Measurements from ENCODE around the gene CAPN9. TPM values are rescaled to one million over a fixed set of nuclear protein-coding genes. Genes with fewer than 3 reads are reported as not detected.

CAPN9 gene
- total RNA-seq, 1 donor from 2014 or later: 26.6 TPM

DNA sequence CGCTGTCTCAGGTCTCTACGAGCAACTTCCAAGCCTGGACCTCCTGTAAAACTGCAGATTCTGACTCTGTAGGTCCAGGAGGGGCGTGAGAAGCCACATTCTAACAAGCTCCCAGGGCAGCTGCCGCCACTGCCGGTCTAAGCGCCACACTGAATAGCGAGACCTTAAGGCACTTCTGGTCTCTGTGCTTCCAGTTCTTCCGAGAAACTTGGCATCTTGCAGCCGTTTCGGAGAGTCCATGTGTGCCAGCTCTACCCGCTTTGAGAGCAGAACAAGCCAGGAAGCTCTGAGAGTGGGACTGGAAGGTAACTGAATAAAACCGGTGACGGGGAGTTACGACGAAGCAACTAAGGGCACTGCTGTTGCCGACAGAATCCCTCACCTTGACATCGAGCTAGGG, 45.8 kb upstream of the CAPN9 start:
- TF ChIP-seq, protein P1, sequence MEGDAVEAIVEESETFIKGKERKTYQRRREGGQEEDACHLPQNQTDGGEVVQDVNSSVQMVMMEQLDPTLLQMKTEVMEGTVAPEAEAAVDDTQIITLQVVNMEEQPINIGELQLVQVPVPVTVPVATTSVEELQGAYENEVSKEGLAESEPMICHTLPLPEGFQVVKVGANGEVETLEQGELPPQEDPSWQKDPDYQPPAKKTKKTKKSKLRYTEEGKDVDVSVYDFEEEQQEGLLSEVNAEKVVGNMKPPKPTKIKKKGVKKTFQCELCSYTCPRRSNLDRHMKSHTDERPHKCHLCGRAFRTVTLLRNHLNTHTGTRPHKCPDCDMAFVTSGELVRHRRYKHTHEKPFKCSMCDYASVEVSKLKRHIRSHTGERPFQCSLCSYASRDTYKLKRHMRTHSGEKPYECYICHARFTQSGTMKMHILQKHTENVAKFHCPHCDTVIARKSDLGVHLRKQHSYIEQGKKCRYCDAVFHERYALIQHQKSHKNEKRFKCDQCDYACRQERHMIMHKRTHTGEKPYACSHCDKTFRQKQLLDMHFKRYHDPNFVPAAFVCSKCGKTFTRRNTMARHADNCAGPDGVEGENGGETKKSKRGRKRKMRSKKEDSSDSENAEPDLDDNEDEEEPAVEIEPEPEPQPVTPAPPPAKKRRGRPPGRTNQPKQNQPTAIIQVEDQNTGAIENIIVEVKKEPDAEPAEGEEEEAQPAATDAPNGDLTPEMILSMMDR (IDR thresholded peaks at IDR 0.05): no peak
- intact Hi-C loops (cut with DNase I): no loop called here
- no peaks in the 10 kb centered on the region for H3K4me1 ChIP-seq
- H3K4me3 ChIP-seq: no peak overlapping the region
- no peaks in the 10 kb centered on the region for H3K36me3 ChIP-seq
- no peak overlapping the region for H3K27ac ChIP-seq
- H3K9me3 ChIP-seq: no peaks in the 10 kb centered on the region
- no peak for DNase-seq
- ATAC-seq: no peak
- no peaks in the 10 kb centered on the region for H3K27me3 ChIP-seq (ENCODE audit: low read depth)

DNA sequence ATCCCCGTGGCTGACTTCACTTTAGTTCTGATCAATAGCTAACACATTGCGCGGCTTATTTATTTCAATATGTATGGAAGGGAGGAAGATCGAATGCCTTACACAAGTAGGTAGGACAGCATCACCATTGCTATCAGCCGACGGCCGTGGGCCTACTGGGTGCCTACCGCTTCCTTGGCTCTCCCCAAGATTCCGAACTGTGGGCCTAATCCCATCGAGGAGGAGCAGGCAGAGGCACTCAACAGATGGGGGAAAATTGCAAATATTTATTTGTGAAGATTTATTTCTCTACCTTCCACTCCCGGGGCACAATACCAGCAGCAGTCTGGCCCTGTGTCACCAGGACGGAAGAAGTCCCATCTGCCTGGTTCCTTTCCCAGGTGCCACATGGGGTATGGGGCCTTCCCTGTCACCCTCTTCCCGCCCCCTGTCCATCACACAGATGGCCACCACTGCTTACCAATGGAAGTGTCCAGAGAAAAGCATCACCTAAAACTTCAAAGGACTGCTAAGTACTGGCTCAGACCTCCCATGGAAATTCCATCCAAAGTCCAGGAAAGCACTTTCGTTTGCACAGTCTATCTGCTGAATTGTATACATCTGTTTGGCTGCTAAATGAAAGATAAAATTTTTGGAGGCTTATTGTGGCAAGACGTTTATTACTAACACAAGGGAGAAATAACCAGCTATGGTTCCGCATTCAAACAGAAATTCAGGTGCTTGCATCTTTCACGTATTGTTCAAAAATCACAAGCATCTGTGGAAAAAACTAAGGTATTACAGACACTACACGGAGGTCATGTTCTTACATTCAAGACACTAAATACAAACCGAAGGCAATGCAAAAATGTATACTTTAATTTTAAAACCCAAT, 45.1 kb upstream of the CAPN9 start:
- TF ChIP-seq, protein P1 (IDR thresholded peaks at IDR 0.05): no peak
- H3K4me1 ChIP-seq: no peaks in the 10 kb centered on the region
- no peak for ATAC-seq
- no peak overlapping the region for H3K4me3 ChIP-seq
- no peak overlapping the region for H3K27ac ChIP-seq
- intact Hi-C loops (cut with DNase I): no loop called here
- DNase-seq: no peak
- H3K9me3 ChIP-seq: no peaks in the 10 kb centered on the region
- no peaks in the 10 kb centered on the region for H3K27me3 ChIP-seq (ENCODE audit: low read depth)
- H3K36me3 ChIP-seq: no peaks in the 10 kb centered on the region

DNA sequence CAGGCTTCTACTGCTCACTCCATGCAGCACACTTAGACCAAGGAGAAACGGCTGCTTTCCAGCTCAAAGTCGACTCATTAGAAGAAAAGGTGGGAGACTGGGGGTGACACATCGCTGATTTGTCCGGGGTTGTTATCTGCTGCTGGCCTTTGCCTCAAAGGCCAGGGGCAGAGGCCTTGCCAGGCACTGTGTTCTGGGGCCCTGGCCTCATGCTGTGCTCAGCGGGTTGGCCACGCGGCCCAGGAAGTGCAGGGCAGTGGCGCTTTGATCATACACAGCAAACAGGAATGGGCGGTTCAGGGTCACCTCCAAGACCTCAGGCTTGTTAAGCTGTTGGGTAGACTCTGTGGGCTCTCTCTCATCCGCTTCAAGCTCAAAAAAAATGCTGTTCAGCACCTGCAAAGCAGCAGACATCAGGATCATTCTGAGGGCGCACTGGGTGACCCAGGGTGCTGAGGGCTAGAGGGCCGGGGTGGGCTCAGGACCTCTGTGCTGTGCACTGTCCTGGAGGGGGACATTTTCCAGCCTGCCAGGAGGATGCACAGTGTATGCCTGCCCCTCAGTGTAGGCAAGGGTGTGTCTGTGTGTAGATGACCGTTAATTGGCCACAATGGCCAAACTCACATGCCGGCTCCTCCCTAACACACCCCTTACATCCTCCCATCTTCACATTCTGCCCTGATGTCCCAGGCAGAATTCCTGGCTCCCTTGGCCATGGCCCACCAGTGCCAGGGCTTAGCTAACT, 44.1 kb upstream of the CAPN9 start:
- no peak overlapping the region for H3K4me3 ChIP-seq
- no peaks in the 10 kb centered on the region for H3K36me3 ChIP-seq
- no peaks in the 10 kb centered on the region for H3K27me3 ChIP-seq (ENCODE audit: low read depth)
- DNase-seq (no peak), ATAC-seq (peak in 1 of 2 donors; percentile 34)
- TF ChIP-seq, protein P1 (IDR thresholded peaks at IDR 0.05): no peak
- H3K4me1 ChIP-seq: no peaks in the 10 kb centered on the region
- H3K9me3 ChIP-seq: no peaks in the 10 kb centered on the region
- no peak overlapping the region for H3K27ac ChIP-seq
- intact Hi-C loops (cut with DNase I): no loop called here

DNA sequence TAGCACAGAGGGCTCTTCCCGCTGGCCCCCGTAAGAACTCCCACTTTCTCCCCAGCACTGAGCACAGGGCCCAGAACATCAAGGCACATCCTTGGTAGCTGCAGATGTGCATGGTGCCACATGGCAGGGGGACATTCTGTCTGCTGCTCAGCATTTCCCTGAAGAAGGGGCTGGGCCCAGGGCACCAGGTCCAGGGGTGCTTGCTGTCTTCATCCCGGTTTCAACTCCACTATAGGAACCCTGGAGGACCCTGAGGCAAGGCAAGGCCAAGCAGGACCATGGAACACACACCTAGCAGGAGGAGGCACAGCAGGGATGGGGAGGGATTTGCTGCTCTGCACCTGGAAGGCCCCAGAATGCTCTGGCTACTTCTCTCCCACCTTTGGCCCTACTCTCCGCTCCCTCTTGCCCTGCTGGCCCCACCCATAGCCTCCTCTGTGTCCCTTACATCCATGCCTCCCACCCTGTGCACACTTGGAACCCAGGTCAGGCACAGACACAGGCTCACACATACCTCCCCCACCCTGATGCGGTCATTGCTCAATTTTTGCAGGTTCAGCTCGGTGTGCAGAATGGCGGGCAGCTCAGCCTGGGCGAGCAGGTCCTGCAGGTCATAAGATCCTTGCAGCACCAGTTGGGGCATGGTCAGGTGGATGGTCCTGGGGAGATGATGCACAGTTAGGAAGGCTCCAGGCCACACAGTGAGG, 43.4 kb upstream of the CAPN9 start:
- DNase-seq (no peak), ATAC-seq (peak in 1 of 2 donors; percentile 24)
- Histone ChIP-seq H3K4me1 (no peaks in the 10 kb centered on the region), H3K4me3 (no peak overlapping the region), H3K27me3 (ENCODE audit: low read depth) (no peaks in the 10 kb centered on the region), H3K27ac (no peak overlapping the region), H3K36me3 (no peaks in the 10 kb centered on the region), H3K9me3 (no peaks in the 10 kb centered on the region)
- intact Hi-C loops (cut with DNase I): no loop called here
- TF ChIP-seq, protein P1 (IDR thresholded peaks at IDR 0.05): no peak

DNA sequence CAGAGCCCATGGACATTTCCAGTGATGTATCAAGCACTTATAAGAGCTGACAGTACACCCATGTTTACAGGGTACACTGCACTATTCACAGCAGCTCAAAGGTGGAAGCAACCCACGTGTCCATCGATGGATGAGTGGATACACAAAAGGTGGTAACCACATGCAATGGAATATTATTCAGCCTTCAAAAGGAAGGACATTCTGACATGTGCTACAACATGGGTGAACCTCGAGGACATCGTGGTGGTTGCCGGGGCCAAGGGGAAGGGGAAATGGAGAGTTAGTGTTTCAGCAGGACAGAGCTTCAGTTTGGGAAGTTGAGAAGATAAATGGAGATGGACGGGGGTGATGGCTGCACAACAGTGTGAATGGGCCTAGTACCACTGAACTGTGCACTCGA, 42.4 kb upstream of the CAPN9 start:
- intact Hi-C loops (cut with DNase I): no loop called here
- no peaks in the 10 kb centered on the region for H3K9me3 ChIP-seq
- TF ChIP-seq, protein P1 (IDR thresholded peaks at IDR 0.05): no peak
- DNase-seq: no peak
- no peak overlapping the region for H3K4me3 ChIP-seq
- no peak overlapping the region for H3K27ac ChIP-seq
- no peaks in the 10 kb centered on the region for H3K27me3 ChIP-seq (ENCODE audit: low read depth)
- no peaks in the 10 kb centered on the region for H3K4me1 ChIP-seq
- H3K36me3 ChIP-seq: no peaks in the 10 kb centered on the region
- no peak for ATAC-seq
